Neuronal stem cell (in vitro differentiated cells): ENCODE data around the gene WNT16.

Experiments
- DNase-seq: peaks from one replicate; pipeline ENCODE4 v3.0.0-alpha.2; 2013; ENCODE audit warnings: low spot score
- H2AFZ ChIP-seq: one replicate; pipeline ENCODE4 v1.6.1; 2013; ENCODE audit warnings: mild to moderate bottlenecking, low read length, inconsistent platforms
- H2AK5ac ChIP-seq: 2 replicates; pipeline ENCODE4 v1.6.1; 2013; ENCODE audit warnings: low read depth, mild to moderate bottlenecking, inconsistent platforms, low read length, moderate library complexity, mixed read lengths
- H2BK120ac ChIP-seq: 2 replicates; pipeline ENCODE4 v1.6.1; 2013; ENCODE audit warnings: low read depth, mild to moderate bottlenecking, inconsistent platforms, low read length, moderate library complexity, mixed read lengths
- H2BK12ac ChIP-seq: one replicate; pipeline ENCODE4 v1.6.1; 2013; ENCODE audit warnings: low read length, inconsistent platforms
- H2BK15ac ChIP-seq: 2 replicates; pipeline ENCODE4 v1.6.1; 2013; ENCODE audit warnings: mild to moderate bottlenecking, low read length, inconsistent platforms, mixed read lengths
- H2BK5ac ChIP-seq: one replicate; pipeline ENCODE4 v1.6.1; 2013; ENCODE audit warnings: inconsistent platforms, mild to moderate bottlenecking, low read length, moderate library complexity
- H3K14ac ChIP-seq: one replicate; pipeline ENCODE4 v1.6.1; 2013; ENCODE audit warnings: low read length, inconsistent platforms
- H3K18ac ChIP-seq: 2 replicates; pipeline ENCODE4 v1.6.1; 2013; ENCODE audit warnings: low read length, inconsistent platforms
- H3K23ac ChIP-seq: 2 replicates; pipeline ENCODE4 v1.6.1; 2013; ENCODE audit warnings: low read depth, mild to moderate bottlenecking, mixed read lengths, low read length, inconsistent platforms; ENCODE audit not compliant: poor library complexity
- H3K27ac ChIP-seq: replicated peaks from 3 replicates; pipeline ENCODE4 v1.5.1; 2013; ENCODE audit warnings: low read length, inconsistent platforms
- H3K27me3 ChIP-seq, 3 experiments: 2 replicates each; pipeline ENCODE4 v1.6.1; 2013; ENCODE audit warnings: low read length in 3 of 3, mild to moderate bottlenecking in 2 of 3, inconsistent platforms in 1 of 3, low read depth in 1 of 3, mixed read lengths in 1 of 3, moderate library complexity in 1 of 3; ENCODE audit not compliant: control insufficient read depth in 3 of 3, insufficient read depth in 3 of 3
- H3K36me3 ChIP-seq, 2 donors: replicated peaks in 1 of 2; 2 replicates each; pipeline ENCODE4 v1.6.1; 2013; ENCODE audit warnings: low read length in 2 of 2; ENCODE audit not compliant: control insufficient read depth in 2 of 2, insufficient read depth in 2 of 2
- H3K4ac ChIP-seq: 2 replicates; pipeline ENCODE4 v1.6.1; 2013; ENCODE audit warnings: inconsistent platforms, mild to moderate bottlenecking, low read length, moderate library complexity
- H3K4me1 ChIP-seq, 2 donors: 1 replicate in 1 of 2; 2 replicates in 1 of 2; pipeline ENCODE4 v1.6.1; 2013; ENCODE audit warnings: low read length in 2 of 2, low read depth in 1 of 2; ENCODE audit not compliant: control insufficient read depth in 2 of 2, insufficient read depth in 1 of 2
- H3K4me2 ChIP-seq: one replicate; pipeline ENCODE4 v1.6.1; 2013; ENCODE audit warnings: mild to moderate bottlenecking, low read length, inconsistent platforms; ENCODE audit not compliant: insufficient read depth, poor library complexity, severe bottlenecking
- H3K4me3 ChIP-seq, 2 donors: 2 replicates each; pipeline ENCODE4 v1.5.1; 2013; ENCODE audit warnings: low read length in 2 of 2, mild to moderate bottlenecking in 2 of 2, inconsistent platforms in 1 of 2, moderate library complexity in 1 of 2
- H3K79me1 ChIP-seq: one replicate; pipeline ENCODE4 v1.6.1; 2013; ENCODE audit warnings: low read depth, mild to moderate bottlenecking, inconsistent platforms, low read length, moderate library complexity
- H3K9ac ChIP-seq: one replicate; pipeline ENCODE4 v1.6.1; 2013; ENCODE audit warnings: mild to moderate bottlenecking, low read depth, low read length, inconsistent platforms; ENCODE audit not compliant: poor library complexity
- H3K9me3 ChIP-seq, 2 donors: replicated peaks in 1 of 2; 2 replicates each; pipeline versions ENCODE3 to v1.6.1; 2013; ENCODE audit warnings: low read length in 2 of 2, mild to moderate bottlenecking in 2 of 2, inconsistent platforms in 1 of 2, low read depth in 1 of 2, mixed read lengths in 1 of 2, moderate library complexity in 1 of 2; ENCODE audit not compliant: control insufficient read depth in 2 of 2, insufficient read depth in 1 of 2
- H4K8ac ChIP-seq: one replicate; pipeline ENCODE4 v1.6.1; 2013; ENCODE audit warnings: low read depth, mild to moderate bottlenecking, inconsistent platforms, low read length, moderate library complexity
- H4K91ac ChIP-seq: one replicate; pipeline ENCODE4 v1.6.1; 2013; ENCODE audit warnings: low read length, low read depth, mild to moderate bottlenecking, inconsistent platforms; ENCODE audit not compliant: poor library complexity
- WGBS, 2 donors: extraction: QIAGEN DNeasy Blood & Tissue Kit; methylation state at CpG; one replicate each; pipeline ENCODE4 v1.1.7; 2013; ENCODE audit warnings: missing lambda C conversion rate in 2 of 2, mixed read lengths in 1 of 2; ENCODE audit not compliant: insufficient read length in 2 of 2, insufficient replicate concordance in 1 of 2; ENCODE audit errors: extremely low coverage in 2 of 2; 5-methylcytosine and 5-hydroxymethylcytosine counted together

The WNT16 gene

DNA sequence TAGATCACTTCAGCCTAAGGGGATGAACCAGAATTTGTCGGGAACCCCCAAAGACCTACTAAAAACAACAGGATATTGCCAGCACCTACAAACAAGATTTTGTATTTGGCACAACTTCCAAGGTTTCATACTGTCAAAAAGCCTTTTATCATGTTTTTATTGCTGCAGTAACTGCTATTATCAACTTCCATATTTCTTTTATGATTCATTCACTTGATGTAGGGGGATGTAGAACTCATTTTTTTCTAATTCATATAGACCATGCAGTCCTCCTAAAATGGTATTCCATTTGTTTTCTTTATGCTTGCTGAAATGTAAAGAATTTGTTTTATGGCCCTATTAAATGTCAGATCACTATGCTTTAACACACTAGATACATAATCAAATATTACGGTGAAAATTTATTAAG, 30.0 kb upstream of the WNT16 start:
- Histone ChIP-seq H3K23ac (no peak overlapping the region), H4K8ac (no peak overlapping the region), H3K4ac (no peak overlapping the region), H2BK5ac (no peak overlapping the region), H3K9ac (no peak overlapping the region), H3K14ac (no peak overlapping the region), H2BK15ac (no peak overlapping the region), H3K4me2 (no peak overlapping the region), H2AK5ac (no peak overlapping the region), H3K36me3 (no peaks in the 10 kb centered on the region), H3K79me1 (no peaks in the 10 kb centered on the region), H2BK120ac (no peak overlapping the region), H3K27me3 (no peaks in the 10 kb centered on the region), H3K9me3 (no peaks in the 10 kb centered on the region), H3K18ac (no peak overlapping the region), H2BK12ac (no peak overlapping the region), H3K27ac (no peak overlapping the region), H4K91ac (no peak overlapping the region), H3K4me3 (no peak overlapping the region), H3K4me1 (peaks cover 0 to 1% of the 10 kb centered on the region in 2 donors), H2AFZ (no peak overlapping the region)
- WGBS, 2 donors, result no CpG with 5 or more reads among the region's 2 CpGs
- DNase-seq, result no peak

DNA sequence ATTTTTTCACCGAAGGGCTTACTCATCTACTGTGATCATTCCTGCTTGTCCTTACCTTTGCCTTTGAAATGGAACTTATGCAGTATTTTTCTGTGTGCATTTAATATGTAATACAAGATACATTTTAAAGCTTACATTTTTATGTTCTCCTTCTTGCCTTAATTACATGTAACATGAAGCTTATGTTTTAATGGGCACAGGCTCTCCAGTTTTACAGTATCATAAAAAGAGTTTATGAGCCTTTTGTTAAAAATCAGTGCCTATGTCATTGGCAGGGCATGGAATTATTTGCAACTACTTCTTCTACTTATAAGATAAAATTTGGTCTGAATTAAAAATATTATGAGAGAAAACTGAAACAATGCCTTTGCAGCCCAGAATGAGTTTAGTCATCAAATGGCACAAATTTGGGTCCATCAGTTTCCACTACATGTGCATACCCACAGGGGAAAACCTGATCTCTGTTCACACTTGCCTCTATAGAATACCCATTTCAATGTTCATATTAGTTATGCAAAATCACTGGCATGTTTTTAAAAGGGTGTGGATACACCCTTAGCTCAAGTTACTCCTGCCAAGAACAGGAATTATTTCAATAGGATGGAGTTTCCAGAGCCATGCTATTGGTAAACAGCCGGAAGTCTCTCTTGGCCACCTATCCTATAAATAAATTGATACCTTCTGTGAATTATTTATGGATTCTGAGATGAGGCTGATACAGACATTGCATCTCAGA, 27.9 kb upstream of the WNT16 start:
- Histone ChIP-seq H2AK5ac (no peak overlapping the region), H3K4me1 (peaks cover 0 to 1% of the 10 kb centered on the region in 2 donors), H2BK5ac (no peak overlapping the region), H3K4me3 (no peak overlapping the region), H3K9ac (no peak overlapping the region), H3K9me3 (no peaks in the 10 kb centered on the region), H3K23ac (no peak overlapping the region), H3K79me1 (no peaks in the 10 kb centered on the region), H3K4ac (no peak overlapping the region), H3K27me3 (no peaks in the 10 kb centered on the region), H2AFZ (no peak overlapping the region), H3K27ac (no peak overlapping the region), H3K36me3 (no peaks in the 10 kb centered on the region), H2BK15ac (no peak overlapping the region), H3K4me2 (no peak overlapping the region), H4K91ac (no peak overlapping the region), H3K14ac (no peak overlapping the region), H2BK120ac (no peak overlapping the region), H2BK12ac (no peak overlapping the region), H4K8ac (no peak overlapping the region), H3K18ac (no peak overlapping the region)
- no CpG with 5 or more reads among the region's 2 CpGs for WGBS, 2 donors
- DNase-seq, result no peak

DNA sequence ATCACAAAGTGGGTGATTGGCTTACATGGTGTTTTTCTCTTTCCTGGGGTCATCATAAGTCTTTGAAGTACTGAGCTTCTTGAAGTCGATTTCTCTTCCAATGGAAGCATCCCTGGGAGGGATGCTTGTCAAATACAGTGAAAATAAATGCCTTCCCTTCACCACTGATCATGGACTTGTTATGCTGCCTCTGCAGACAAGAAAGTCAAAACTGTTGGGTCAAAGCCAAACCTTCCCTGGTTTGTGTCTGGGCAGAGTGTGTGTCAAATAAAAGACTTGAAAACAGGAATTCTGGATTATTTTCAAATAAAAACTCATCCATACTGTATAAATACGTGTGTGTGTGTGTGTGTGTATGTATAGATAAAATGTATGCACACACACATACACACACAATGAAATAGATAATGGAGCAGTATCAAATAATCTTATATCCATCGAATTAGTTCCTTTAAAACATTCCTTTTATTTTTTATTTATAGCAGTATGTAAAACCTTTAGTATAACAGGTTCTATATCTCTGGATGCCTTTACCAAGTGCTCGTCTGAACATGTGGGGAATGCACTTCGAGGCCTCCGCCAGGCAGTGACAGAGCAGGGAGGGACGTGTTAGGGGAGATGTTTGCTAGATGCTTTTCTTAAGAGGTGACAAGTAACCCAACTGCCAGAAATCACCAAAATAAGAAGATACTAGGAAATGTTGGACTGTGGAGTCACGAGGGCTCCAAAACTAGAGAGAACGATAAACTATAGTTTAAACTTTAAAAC, 27.2 kb upstream of the WNT16 start:
- Histone ChIP-seq H3K4me2 (no peak overlapping the region), H3K4me3 (no peak overlapping the region), H2AK5ac (no peak overlapping the region), H4K91ac (no peak overlapping the region), H2BK12ac (no peak overlapping the region), H3K27ac (no peak overlapping the region), H3K4me1 (peaks cover 0 to 1% of the 10 kb centered on the region in 2 donors), H3K4ac (no peak overlapping the region), H3K79me1 (no peaks in the 10 kb centered on the region), H3K9me3 (no peaks in the 10 kb centered on the region), H2BK120ac (no peak overlapping the region), H2BK5ac (no peak overlapping the region), H3K27me3 (no peaks in the 10 kb centered on the region), H3K36me3 (no peaks in the 10 kb centered on the region), H2BK15ac (no peak overlapping the region), H3K14ac (no peak overlapping the region), H3K23ac (no peak overlapping the region), H4K8ac (no peak overlapping the region), H3K9ac (no peak overlapping the region), H3K18ac (no peak overlapping the region), H2AFZ (no peak overlapping the region)
- no CpG with 5 or more reads among the region's 9 CpGs for WGBS, 2 donors
- DNase-seq, result no peak

GRCh38 chr7:121302214-121302745, 26.5 kb upstream of the WNT16 start:
- H3K23ac ChIP-seq, result no peak overlapping the region
- H3K36me3 ChIP-seq, result no peaks in the 10 kb centered on the region
- no peak overlapping the region for H4K8ac ChIP-seq
- H3K9me3 ChIP-seq, result no peaks in the 10 kb centered on the region
- H3K27me3 ChIP-seq, result no peaks in the 10 kb centered on the region
- H3K4ac ChIP-seq, result no peak overlapping the region
- no peak overlapping the region for H3K14ac ChIP-seq
- H3K18ac ChIP-seq, result no peak overlapping the region
- H2BK12ac ChIP-seq, result no peak overlapping the region
- no peak overlapping the region for H2BK5ac ChIP-seq
- no peak overlapping the region for H3K9ac ChIP-seq
- H3K27ac ChIP-seq, result no peak overlapping the region
- no peaks in the 10 kb centered on the region for H3K79me1 ChIP-seq
- H3K4me1 ChIP-seq, result peaks cover 0 to 1% of the 10 kb centered on the region in 2 donors
- H2BK120ac ChIP-seq, result no peak overlapping the region
- no peak overlapping the region for H2AFZ ChIP-seq
- H3K4me3 ChIP-seq, result no peak overlapping the region
- no peak overlapping the region for H2BK15ac ChIP-seq
- no peak overlapping the region for H4K91ac ChIP-seq
- DNase-seq, result no peak
- H3K4me2 ChIP-seq, result no peak overlapping the region
- no CpG with 5 or more reads among the region's 8 CpGs for WGBS, 2 donors
- H2AK5ac ChIP-seq, result no peak overlapping the region
